A549 (cell line): ENCODE results near the gene ATF5. TPM values are rescaled to one million over a fixed set of nuclear protein-coding genes. Genes with fewer than 3 reads are reported as not detected.
"Not testable (repeated sequence)": the region's sequence is repeated elsewhere in the genome, so short reads cannot be mapped to it uniquely, and the experiment has no call there.

ENCODE experiments used
- ATAC-seq, 2 experiments: fragments of 200-7000 bp in 1 of 2; fragments of >200 bp in 1 of 2; cut with Nextera tagmentation in 1 of 2; cut with Tn5 transposase in 1 of 2; 3 replicates each; pipeline versions ENCODE4 v1.8.0 to v1.9.1; 2018 to 2020; ENCODE audit warnings: mild to moderate bottlenecking in 1 of 2, moderate library complexity in 1 of 2
- CTCF ChIA-PET: fragments of 300-600 bp; sonication (Branson Sonifier 250); formaldehyde crosslinking; extraction: SDS; loops from one replicate; lab custom pipeline; 2021; ENCODE audit warnings: antibody characterized with exemption, inconsistent platforms; lab: Yijun Ruan, JAX
- POLR2A ChIA-PET: fragments of 350-600 bp; formaldehyde crosslinking; extraction: SDS; loops from one replicate; lab custom pipeline; 2021; ENCODE audit warnings: antibody characterized with exemption, inconsistent platforms; lab: Yijun Ruan, JAX
- DNase-seq, 2 experiments: peaks; one replicate each; pipeline versions ENCODE4 v3.0.0 to v3.0.0-alpha.2; 2011 to 2016; ENCODE audit warnings: low read depth in 1 of 2, low spot score in 1 of 2
- FAIRE-seq: peaks from 2 replicates; lab custom pipeline; 2011; peaks lifted over from hg19 to GRCh38; lab: Jason Lieb, UNC
- H3K27ac ChIP-seq, 2 experiments: fragments of >200 bp; sonication (Bioruptor Twin); formaldehyde crosslinking; 3 replicates each; pipeline ENCODE4 v1.5.1; 2016 to 2017
- H3K4me1 ChIP-seq: fragments of >200 bp; sonication (Bioruptor Twin); formaldehyde crosslinking; 3 replicates; pipeline ENCODE4 v1.6.1; 2016
- H3K4me2 ChIP-seq: fragments of >200 bp; sonication (Bioruptor Twin); formaldehyde crosslinking; 3 replicates; pipeline ENCODE4 v1.6.1; 2016
- H3K4me3 ChIP-seq: fragments of >200 bp; sonication (Bioruptor Twin); formaldehyde crosslinking; 3 replicates; pipeline ENCODE4 v1.5.1; 2016
- H3K9me3 ChIP-seq: fragments of >200 bp; sonication (Bioruptor Twin); formaldehyde crosslinking; 3 replicates; pipeline ENCODE4 v1.6.1; 2016
- BCL3 ChIP-seq: fragments of >200 bp; sonication (Bioruptor Twin); formaldehyde crosslinking; IDR thresholded peaks from 3 replicates; pipeline ENCODE4 v1.6.1; 2016
- BHLHE40 ChIP-seq: IDR thresholded peaks from 2 replicates; pipeline ENCODE4 v1.6.1; 2012; ENCODE audit warnings: low read depth, low read length, inconsistent platforms
- CHD2 ChIP-seq: fragments of 150-350 bp; IDR thresholded peaks from 2 replicates; pipeline ENCODE4 v1.6.1; 2014; ENCODE audit warnings: low read length; ENCODE audit not compliant: partially characterized antibody
- EHMT2 ChIP-seq: fragments of 200-600 bp; sonication (generic); IDR thresholded peaks from 2 replicates; pipeline ENCODE4 v1.6.1; 2016; ENCODE audit warnings: antibody characterized with exemption, low read depth, mild to moderate bottlenecking, moderate library complexity
- ESRRA ChIP-seq: fragments of 150-350 bp; IDR thresholded peaks from 2 replicates; pipeline ENCODE4 v1.6.1; 2014; ENCODE audit warnings: mild to moderate bottlenecking, low read length, borderline replicate concordance
- FOSB ChIP-seq: fragments of 250-450 bp; sonication (Bioruptor Pico); IDR thresholded peaks from 2 replicates; pipeline ENCODE4 v1.5.0; 2020; ENCODE audit warnings: mild to moderate bottlenecking, moderate library complexity
- HOXA7 ChIP-seq: fragments of 250-450 bp; sonication (Bioruptor Pico); IDR thresholded peaks from 2 replicates; pipeline ENCODE4 v1.5.0; 2020; ENCODE audit warnings: mild to moderate bottlenecking, moderate library complexity
- HOXB5 ChIP-seq: fragments of 250-450 bp; sonication (Bioruptor Pico); IDR thresholded peaks from 2 replicates; pipeline ENCODE4 v1.5.0; 2020; ENCODE audit warnings: mild to moderate bottlenecking, moderate library complexity
- JUN ChIP-seq, 2 experiments: fragments of >200 bp; sonication (Bioruptor Twin); formaldehyde crosslinking; IDR thresholded peaks; 2 replicates in 1 of 2; 3 replicates in 1 of 2; pipeline ENCODE4 v1.6.1; 2016 to 2017
- KDM5A ChIP-seq: fragments of 200-600 bp; sonication (generic); IDR thresholded peaks from 2 replicates; pipeline ENCODE4 v1.6.1; 2016; ENCODE audit warnings: antibody characterized with exemption, mild to moderate bottlenecking
- MYC ChIP-seq: IDR thresholded peaks from 2 replicates; pipeline ENCODE4 v1.6.1; 2012; ENCODE audit warnings: mild to moderate bottlenecking, inconsistent platforms, low read length, improper control_type of control experiment, borderline replicate concordance
- NFE2L2 ChIP-seq: fragments of 150-350 bp; conservative IDR thresholded peaks from 2 replicates; pipeline ENCODE4 v1.6.1; 2014; ENCODE audit warnings: low read length
- NPAS2 ChIP-seq: fragments of 250-450 bp; sonication (Bioruptor Pico); IDR thresholded peaks from 2 replicates; pipeline ENCODE4 v1.8.0; 2022; ENCODE audit warnings: mild to moderate bottlenecking, moderate library complexity, borderline replicate concordance
- PHF8 ChIP-seq: fragments of 200-600 bp; sonication (generic); IDR thresholded peaks from 2 replicates; pipeline ENCODE4 v1.6.1; 2016; ENCODE audit warnings: low read depth, mild to moderate bottlenecking, antibody characterized with exemption, moderate library complexity, borderline replicate concordance
- POLR2AphosphoS2 ChIP-seq: conservative IDR thresholded peaks from 2 replicates; pipeline ENCODE4 v1.6.1; 2012; ENCODE audit warnings: low read length, improper control_type of control experiment, inconsistent platforms
- RAD21 ChIP-seq, 2 experiments: fragments of >200 bp in 1 of 2; sonication (Bioruptor Twin) in 1 of 2; formaldehyde crosslinking in 1 of 2; IDR thresholded peaks in 1 of 2; conservative IDR thresholded peaks in 1 of 2; 2 replicates in 1 of 2; 3 replicates in 1 of 2; pipeline ENCODE4 v1.6.1; 2012 to 2018; ENCODE audit warnings: inconsistent platforms in 1 of 2
- RNF2 ChIP-seq: fragments of 200-600 bp; sonication (generic); IDR thresholded peaks from 2 replicates; pipeline ENCODE4 v1.6.1; 2016; ENCODE audit warnings: low read depth, mild to moderate bottlenecking, antibody characterized with exemption, moderate library complexity, borderline replicate concordance
- ZC3H11A ChIP-seq: fragments of 450-650 bp; IDR thresholded peaks from 2 replicates; pipeline ENCODE4 v1.6.1; 2014; ENCODE audit warnings: antibody characterized with exemption, mild to moderate bottlenecking
- ZNF302 ChIP-seq: fragments of 250-450 bp; sonication (Bioruptor Pico); IDR thresholded peaks from 2 replicates; pipeline ENCODE4 v1.9.0; 2021; ENCODE audit warnings: inconsistent platforms, mild to moderate bottlenecking, moderate library complexity
- WGBS: methylation state at CpG from one replicate; pipeline ENCODE4 v1.1.6; 2017; ENCODE audit errors: missing lambda C conversion rate; 5-methylcytosine and 5-hydroxymethylcytosine counted together
- polyA plus RNA-seq, 4 experiments: library from polyadenylated mRNA; depleted of rRNA in 3 of 4; stranded (reverse); fragments of >200 nt; fragmentation: RNase III in 1 of 4; extraction: RNeasy Plus Mini Kit Qiagen cat#74134 plus additional on column Dnase treatment in 1 of 4; gene quantifications; 2 replicates in 3 of 4; 3 replicates in 1 of 4; pipeline ENCODE4 v1.2.3, GENCODE V29; 2011 to 2017
- TF ChIP-seq, protein P1 (sequence below): IDR thresholded peaks from 2 replicates; pipeline ENCODE4 v1.6.1; 2012; ENCODE audit warnings: low read depth, borderline replicate concordance
- TF ChIP-seq, protein P2 (sequence below): fragments of 150-350 bp; IDR thresholded peaks from 2 replicates; pipeline ENCODE4 v1.6.1; 2014; ENCODE audit warnings: low read depth, mild to moderate bottlenecking, low read length
- TF ChIP-seq, protein P3 (sequence below): fragments of 450-650 bp; IDR thresholded peaks from 2 replicates; pipeline ENCODE4 v1.6.1; 2014; ENCODE audit warnings: antibody characterized with exemption

The ATF5 gene
- polyA plus RNA-seq, 2 of the 4 experiments (the other 2 are of a cell fraction) = 12.9 to 42.8 TPM

DNA sequence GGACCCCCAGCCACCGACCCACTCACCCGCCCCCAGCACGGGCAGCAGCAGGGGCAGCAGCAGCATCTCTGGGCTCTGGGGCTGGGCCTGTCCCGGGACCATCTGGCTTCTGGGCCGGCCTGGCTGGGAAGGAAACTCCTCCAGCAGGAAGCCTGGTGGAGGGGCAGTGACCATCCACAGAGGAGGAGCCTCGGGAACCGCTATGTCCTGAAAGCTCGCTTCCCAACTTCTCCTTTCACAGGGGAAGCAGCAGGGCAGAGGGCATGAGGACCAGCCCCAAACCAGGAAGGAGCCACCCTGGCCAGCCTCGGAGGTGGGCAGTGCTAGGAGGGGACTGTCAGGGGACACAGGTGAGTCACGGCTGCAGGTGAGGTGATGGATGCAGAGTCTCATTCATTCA is 32.0 kb downstream of the ATF5 start, which contains the start of gene SIGLEC11:
TSS of gene SIGLEC11 (minus strand) at position 193 of the 400 bp plus-strand sequence. CDS start at position 102, 91 bp downstream.
- DNase-seq, H3K4me1 ChIP-seq, POLR2A ChIA-PET, FAIRE-seq, H3K4me2 ChIP-seq, H3K9me3 ChIP-seq, H3K27ac ChIP-seq, H3K4me3 ChIP-seq: not testable (repeated sequence)
- WGBS = 59% methylated on average over 5 of the region's 10 CpGs
- CTCF ChIA-PET = interaction anchor here (1.2 kb wide), 1 partner anchor 22 kb away, joined by 4 read pairs; no protein-coding TSS in a partner anchor
- ATAC-seq = peak; percentile 52 to 67

GRCh38 chr19:49968279-49968922 is 39.4 kb downstream of the ATF5 start:
- Histone ChIP-seq H3K9me3 (no peaks in the 10 kb centered on the region), H3K4me2 (no peak overlapping the region), H3K27ac (no peak overlapping the region), H3K4me1 (no peaks in the 10 kb centered on the region), H3K4me3 (no peak overlapping the region)
- ChIA-PET CTCF (interaction anchor here (0.7 to 1.4 kb wide), 2 partner anchors 16 to 30 kb away, joined by 3 to 4 read pairs; no protein-coding TSS in a partner anchor), POLR2A (no interaction called here)
- ATAC-seq (no peak), DNase-seq (no peak), FAIRE-seq (no peak)
- TF ChIP-seq ESRRA (no peak), HOXB5 (CRISPR knock-in tag) (no peak), NFE2L2 (no peak), FOSB (CRISPR knock-in tag) (no peak), KDM5A (no peak), EHMT2 (no peak), NPAS2 (CRISPR knock-in tag) (no peak), CHD2 (no peak), PHF8 (no peak), ZC3H11A (no peak), RNF2 (no peak), HOXA7 (no peak), POLR2AphosphoS2 (no peak), JUN (IDR thresholded peaks at IDR 0.05) (no peak), BHLHE40 (no peak), BCL3 (no peak)
- TF ChIP-seq, protein P1, sequence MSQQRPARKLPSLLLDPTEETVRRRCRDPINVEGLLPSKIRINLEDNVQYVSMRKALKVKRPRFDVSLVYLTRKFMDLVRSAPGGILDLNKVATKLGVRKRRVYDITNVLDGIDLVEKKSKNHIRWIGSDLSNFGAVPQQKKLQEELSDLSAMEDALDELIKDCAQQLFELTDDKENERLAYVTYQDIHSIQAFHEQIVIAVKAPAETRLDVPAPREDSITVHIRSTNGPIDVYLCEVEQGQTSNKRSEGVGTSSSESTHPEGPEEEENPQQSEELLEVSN = no peak
- 33% methylated on average over 5 of the region's 5 CpGs for WGBS

GRCh38 chr19:49969355-49969754 is 40.4 kb downstream of the ATF5 start:
- WGBS = 15% methylated on average over 4 of the region's 9 CpGs
- H3K9me3 ChIP-seq, H3K4me2 ChIP-seq, FAIRE-seq, H3K4me3 ChIP-seq, H3K27ac ChIP-seq, DNase-seq, POLR2A ChIA-PET, H3K4me1 ChIP-seq: not testable (repeated sequence)
- ATAC-seq = peak; percentile 44 to 58; a peak in 5 of 6 replicates
- CTCF ChIA-PET = interaction anchor here (1.4 kb wide), 1 partner anchor 15 kb away, joined by 4 read pairs; no protein-coding TSS in a partner anchor

DNA sequence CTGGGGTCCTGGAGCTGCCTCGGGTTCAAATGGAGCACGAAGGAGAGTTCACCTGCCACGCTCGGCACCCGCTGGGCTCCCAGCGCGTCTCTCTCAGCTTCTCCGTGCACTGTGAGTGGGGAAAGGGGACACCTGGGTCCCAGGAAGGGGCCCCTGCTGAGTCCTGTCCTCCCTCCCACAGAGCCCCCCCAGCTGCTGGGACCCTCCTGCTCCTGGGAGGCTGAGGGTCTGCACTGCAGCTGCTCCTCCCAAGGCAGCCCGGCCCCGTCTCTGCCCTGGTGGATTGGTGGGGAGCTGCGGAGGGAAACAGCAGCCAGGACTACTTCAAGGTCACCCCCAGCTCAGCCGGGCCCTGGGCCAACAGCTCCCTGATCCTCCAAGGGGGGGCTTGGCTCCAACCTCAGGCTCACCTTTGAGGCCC is 43.0 kb downstream of the ATF5 start:
- Histone ChIP-seq H3K4me3 (no peak overlapping the region), H3K9me3 (no peaks in the 10 kb centered on the region), H3K4me1 (no peaks in the 10 kb centered on the region), H3K4me2 (no peak overlapping the region), H3K27ac (no peak overlapping the region)
- 63% methylated on average over 9 of the region's 12 CpGs for WGBS
- FAIRE-seq (no peak), ATAC-seq (no peak; a peak in 1 of 6 replicates), DNase-seq (no peak)
- ChIA-PET POLR2A (no interaction called here), CTCF (interaction anchor here (1.0 to 1.1 kb wide), 2 partner anchors 16 to 34 kb away, joined by 3 to 4 read pairs; no protein-coding TSS in a partner anchor)
- TF ChIP-seq, protein P2, sequence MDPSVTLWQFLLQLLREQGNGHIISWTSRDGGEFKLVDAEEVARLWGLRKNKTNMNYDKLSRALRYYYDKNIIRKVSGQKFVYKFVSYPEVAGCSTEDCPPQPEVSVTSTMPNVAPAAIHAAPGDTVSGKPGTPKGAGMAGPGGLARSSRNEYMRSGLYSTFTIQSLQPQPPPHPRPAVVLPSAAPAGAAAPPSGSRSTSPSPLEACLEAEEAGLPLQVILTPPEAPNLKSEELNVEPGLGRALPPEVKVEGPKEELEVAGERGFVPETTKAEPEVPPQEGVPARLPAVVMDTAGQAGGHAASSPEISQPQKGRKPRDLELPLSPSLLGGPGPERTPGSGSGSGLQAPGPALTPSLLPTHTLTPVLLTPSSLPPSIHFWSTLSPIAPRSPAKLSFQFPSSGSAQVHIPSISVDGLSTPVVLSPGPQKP = no peak
- TF ChIP-seq BCL3 = no peak
- TF ChIP-seq, protein P3, sequence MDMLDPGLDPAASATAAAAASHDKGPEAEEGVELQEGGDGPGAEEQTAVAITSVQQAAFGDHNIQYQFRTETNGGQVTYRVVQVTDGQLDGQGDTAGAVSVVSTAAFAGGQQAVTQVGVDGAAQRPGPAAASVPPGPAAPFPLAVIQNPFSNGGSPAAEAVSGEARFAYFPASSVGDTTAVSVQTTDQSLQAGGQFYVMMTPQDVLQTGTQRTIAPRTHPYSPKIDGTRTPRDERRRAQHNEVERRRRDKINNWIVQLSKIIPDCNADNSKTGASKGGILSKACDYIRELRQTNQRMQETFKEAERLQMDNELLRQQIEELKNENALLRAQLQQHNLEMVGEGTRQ = no peak
- TF ChIP-seq RAD21 (conservative IDR thresholded peaks at IDR 0.05 in 1 of 2, IDR thresholded peaks at IDR 0.05 in 1 of 2) = no peak
- TF ChIP-seq MYC = no peak
- TF ChIP-seq ZNF302 (CRISPR knock-in tag) = no peak
- no peak for TF ChIP-seq NFE2L2
